ENCODE measurements around the gene GDPD5. TPM values are rescaled to one million over a fixed set of nuclear protein-coding genes. Genes with fewer than 3 reads are reported as not detected.

Gene GDPD5
- total and polyA plus RNA-seq, 4 donors, result 6.2 to 24.7 (median 12.0) TPM

GRCh38 chr11:75430714-75431532 is 94.8 kb downstream of the GDPD5 start:
- H3K4me1 ChIP-seq (ENCODE audit: control insufficient read depth in 5 of 5, insufficient read depth in 5 of 5, low read length in 5 of 5), result peaks cover 0 to 15% (median 6%) of the 10 kb centered on the region in 5 donors
- H3K9ac ChIP-seq (ENCODE audit: insufficient read depth in 1 of 2, low read length in 2 of 2), result no peak overlapping the region
- no peak overlapping the region for H3K4me3 ChIP-seq
- ATAC-seq (ENCODE audit: insufficient read depth, low FRiP score) (no peak), DNase-seq (no peak)
- WGBS, 2 donors, result 29 to 36% methylated on average over 32 of the region's 32 CpGs
- H3K9me3 ChIP-seq (ENCODE audit: control insufficient read depth in 4 of 4, insufficient read depth in 3 of 4, low read length in 3 of 4), result peaks cover 0 to 7% (median 2%) of the 10 kb centered on the region in 4 donors
- no peaks in the 10 kb centered on the region for H3K36me3 ChIP-seq (ENCODE audit: control insufficient read depth in 4 of 4, insufficient read depth in 4 of 4, low read length in 4 of 4)
- TF ChIP-seq, protein P1, sequence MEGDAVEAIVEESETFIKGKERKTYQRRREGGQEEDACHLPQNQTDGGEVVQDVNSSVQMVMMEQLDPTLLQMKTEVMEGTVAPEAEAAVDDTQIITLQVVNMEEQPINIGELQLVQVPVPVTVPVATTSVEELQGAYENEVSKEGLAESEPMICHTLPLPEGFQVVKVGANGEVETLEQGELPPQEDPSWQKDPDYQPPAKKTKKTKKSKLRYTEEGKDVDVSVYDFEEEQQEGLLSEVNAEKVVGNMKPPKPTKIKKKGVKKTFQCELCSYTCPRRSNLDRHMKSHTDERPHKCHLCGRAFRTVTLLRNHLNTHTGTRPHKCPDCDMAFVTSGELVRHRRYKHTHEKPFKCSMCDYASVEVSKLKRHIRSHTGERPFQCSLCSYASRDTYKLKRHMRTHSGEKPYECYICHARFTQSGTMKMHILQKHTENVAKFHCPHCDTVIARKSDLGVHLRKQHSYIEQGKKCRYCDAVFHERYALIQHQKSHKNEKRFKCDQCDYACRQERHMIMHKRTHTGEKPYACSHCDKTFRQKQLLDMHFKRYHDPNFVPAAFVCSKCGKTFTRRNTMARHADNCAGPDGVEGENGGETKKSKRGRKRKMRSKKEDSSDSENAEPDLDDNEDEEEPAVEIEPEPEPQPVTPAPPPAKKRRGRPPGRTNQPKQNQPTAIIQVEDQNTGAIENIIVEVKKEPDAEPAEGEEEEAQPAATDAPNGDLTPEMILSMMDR (IDR thresholded peaks at IDR 0.05; ENCODE audit: control extremely low read depth, extremely low read depth), result no peak
- H3K27me3 ChIP-seq (ENCODE audit: control insufficient read depth in 3 of 3, insufficient read depth in 3 of 3, low read length in 2 of 3), result peaks cover 0 to 39% (median 38%) of the 10 kb centered on the region in 3 donors
- H3K27ac ChIP-seq (ENCODE audit: low read depth in 1 of 2, low read length in 1 of 2), result no peak overlapping the region

- Histone ChIP-seq H3K27me3 (ENCODE audit: control insufficient read depth in 3 of 3, insufficient read depth in 3 of 3, low read length in 2 of 3) (peaks cover 0 to 39% (median 38%) of the 10 kb centered on the region in 3 donors), H3K4me3 (peak overlapping the region; percentile 31), H3K27ac (ENCODE audit: low read depth in 1 of 2, low read length in 1 of 2) (peak overlapping the region in 1 of 2 donors; percentile 8), H3K9me3 (ENCODE audit: control insufficient read depth in 4 of 4, insufficient read depth in 3 of 4, low read length in 3 of 4) (peaks cover 0 to 7% (median 2%) of the 10 kb centered on the region in 4 donors), H3K9ac (ENCODE audit: insufficient read depth in 1 of 2, low read length in 2 of 2) (no peak overlapping the region), H3K4me1 (ENCODE audit: control insufficient read depth in 5 of 5, insufficient read depth in 5 of 5, low read length in 5 of 5) (peaks cover 0 to 15% (median 6%) of the 10 kb centered on the region in 5 donors), H3K36me3 (ENCODE audit: control insufficient read depth in 4 of 4, insufficient read depth in 4 of 4, low read length in 4 of 4) (no peaks in the 10 kb centered on the region)
- DNase-seq (peak; percentile 69 to 82 (median 75)), ATAC-seq (ENCODE audit: insufficient read depth, low FRiP score) (peak; percentile 63)
- TF ChIP-seq, protein P1 (IDR thresholded peaks at IDR 0.05; ENCODE audit: control extremely low read depth, extremely low read depth), result no peak
- 0 to 3% methylated on average over 61 to 134 of the region's 134 CpGs for WGBS, 2 donors
Measured at GRCh38 chr11:75429902-75430713, 95.6 kb downstream of the GDPD5 start.

- no peak overlapping the region for H3K4me3 ChIP-seq
- 25 to 34% methylated on average over 25 of the region's 25 CpGs for WGBS, 2 donors
- H3K36me3 ChIP-seq (ENCODE audit: control insufficient read depth in 4 of 4, insufficient read depth in 4 of 4, low read length in 4 of 4), result no peaks in the 10 kb centered on the region
- TF ChIP-seq, protein P1 (IDR thresholded peaks at IDR 0.05; ENCODE audit: control extremely low read depth, extremely low read depth), result no peak
- peaks cover 0 to 39% (median 38%) of the 10 kb centered on the region in 3 donors for H3K27me3 ChIP-seq (ENCODE audit: control insufficient read depth in 3 of 3, insufficient read depth in 3 of 3, low read length in 2 of 3)
- peaks cover 0 to 7% (median 2%) of the 10 kb centered on the region in 4 donors for H3K9me3 ChIP-seq (ENCODE audit: control insufficient read depth in 4 of 4, insufficient read depth in 3 of 4, low read length in 3 of 4)
- H3K4me1 ChIP-seq (ENCODE audit: control insufficient read depth in 5 of 5, insufficient read depth in 5 of 5, low read length in 5 of 5), result peaks cover 0 to 15% (median 6%) of the 10 kb centered on the region in 5 donors
- H3K9ac ChIP-seq (ENCODE audit: insufficient read depth in 1 of 2, low read length in 2 of 2), result no peak overlapping the region
- DNase-seq, result no peak
- no peak for ATAC-seq (ENCODE audit: insufficient read depth, low FRiP score)
- no peak overlapping the region for H3K27ac ChIP-seq (ENCODE audit: low read depth in 1 of 2, low read length in 1 of 2)
Measured at GRCh38 chr11:75429641-75429901, 96.2 kb downstream of the GDPD5 start.
